Duodenal mucosa (tissue), 2 donors: Measurements from ENCODE around the gene ADGRE1.
"Not testable (repeated sequence)": the region's sequence is repeated elsewhere in the genome, so short reads cannot be mapped to it uniquely, and the experiment has no call there.

Experiments
- H3K27ac ChIP-seq: one replicate; pipeline ENCODE4 v1.7.0; 2013; ENCODE audit warnings: low read depth, low read length
- H3K27me3 ChIP-seq, 2 donors: one replicate each; pipeline ENCODE4 v1.7.0; 2013; ENCODE audit warnings: low read length in 2 of 2, control low read depth in 1 of 2; ENCODE audit not compliant: insufficient read depth in 2 of 2, control insufficient read depth in 1 of 2
- H3K36me3 ChIP-seq, 2 donors: one replicate each; pipeline ENCODE4 v1.7.0; 2013; ENCODE audit warnings: low read length in 2 of 2, control low read depth in 1 of 2; ENCODE audit not compliant: insufficient read depth in 2 of 2, control insufficient read depth in 1 of 2
- H3K4me1 ChIP-seq, 2 donors: one replicate each; pipeline ENCODE4 v1.7.0; 2013; ENCODE audit warnings: low read length in 2 of 2, control low read depth in 1 of 2; ENCODE audit not compliant: insufficient read depth in 2 of 2, control insufficient read depth in 1 of 2
- H3K4me3 ChIP-seq, 2 donors: one replicate each; pipeline ENCODE4 v1.7.0; 2013; ENCODE audit warnings: low read length in 2 of 2, low read depth in 1 of 2
- H3K9ac ChIP-seq, 2 donors: one replicate each; pipeline ENCODE4 v1.7.0; 2013; ENCODE audit warnings: low read length in 2 of 2, low read depth in 1 of 2
- H3K9me3 ChIP-seq, 2 donors: one replicate each; pipeline ENCODE4 v1.7.0; 2013; ENCODE audit warnings: low read length in 2 of 2, control low read depth in 1 of 2; ENCODE audit not compliant: control insufficient read depth in 1 of 2

Gene ADGRE1

DNA sequence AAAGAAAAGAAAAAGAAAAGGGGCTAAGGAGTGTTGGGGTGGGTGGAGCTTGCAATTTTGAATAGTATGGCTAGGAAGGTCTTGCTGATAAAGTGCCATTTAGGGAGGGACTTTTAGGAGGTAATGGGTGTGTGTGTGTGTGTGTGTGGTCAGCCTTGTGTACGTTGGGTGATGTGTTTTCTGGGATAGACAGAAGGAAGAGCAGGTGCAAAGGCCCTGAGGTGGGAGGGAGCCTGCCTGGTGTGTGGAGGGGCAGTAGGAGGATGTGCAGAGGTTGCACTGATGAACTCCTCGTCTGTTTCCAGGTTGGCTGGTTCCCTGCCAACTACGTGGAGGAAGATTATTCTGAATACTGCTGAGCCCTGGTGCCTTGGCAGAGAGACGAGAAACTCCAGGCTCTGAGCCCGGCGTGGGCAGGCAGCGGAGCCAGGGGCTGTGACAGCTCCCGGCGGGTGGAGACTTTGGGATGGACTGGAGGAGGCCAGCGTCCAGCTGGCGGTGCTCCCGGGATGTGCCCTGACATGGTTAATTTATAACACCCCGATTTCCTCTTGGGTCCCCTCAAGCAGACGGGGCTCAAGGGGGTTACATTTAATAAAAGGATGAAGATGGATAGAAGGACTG lies 30.5 kb upstream of the ADGRE1 start:
- Histone ChIP-seq H3K36me3 (peaks cover 0 to 4% of the 10 kb centered on the region in 2 donors), H3K4me1 (no peaks in the 10 kb centered on the region), H3K27me3 (no peaks in the 10 kb centered on the region), H3K27ac (no peak overlapping the region), H3K9me3 (no peaks in the 10 kb centered on the region), H3K4me3 (no peak overlapping the region), H3K9ac (no peak overlapping the region)

DNA sequence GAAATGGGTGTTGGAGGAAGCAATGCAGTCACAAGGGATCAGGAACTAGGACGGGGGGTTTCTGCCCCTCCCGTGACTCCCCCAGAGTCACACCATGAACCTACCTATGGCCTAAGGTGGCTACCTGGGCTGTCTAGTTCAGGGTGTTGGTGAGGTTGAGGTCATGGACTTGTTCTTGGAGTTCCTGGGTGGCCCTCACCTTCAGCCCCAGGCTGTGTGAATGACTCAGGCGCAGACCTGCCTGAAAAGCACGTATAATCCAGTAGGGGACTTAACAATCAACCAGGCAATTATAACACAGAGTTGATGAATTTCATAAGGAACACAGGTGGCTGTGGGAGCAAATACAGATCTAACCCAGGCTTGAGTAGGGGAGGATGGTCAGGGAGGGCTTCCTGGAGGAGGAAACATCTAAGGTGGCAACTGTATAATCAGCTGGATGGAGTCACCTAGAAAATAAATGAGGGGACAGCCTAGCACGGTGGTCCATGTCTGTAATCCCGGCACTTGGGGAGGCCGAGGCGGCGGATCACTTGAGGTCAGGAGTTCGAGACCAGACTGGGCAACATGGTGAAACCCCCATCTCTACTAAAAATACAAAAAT lies 25.6 kb upstream of the ADGRE1 start:
- H3K4me1 ChIP-seq: peaks cover 0 to 5% of the 10 kb centered on the region in 2 donors
- no peaks in the 10 kb centered on the region for H3K9me3 ChIP-seq
- no peak overlapping the region for H3K4me3 ChIP-seq
- H3K9ac ChIP-seq: no peak overlapping the region
- H3K27me3 ChIP-seq: peaks cover 0 to 3% of the 10 kb centered on the region in 2 donors
- no peak overlapping the region for H3K27ac ChIP-seq
- no peaks in the 10 kb centered on the region for H3K36me3 ChIP-seq

- Histone ChIP-seq H3K27me3 (peaks cover 0 to 3% of the 10 kb centered on the region in 2 donors), H3K9me3 (no peaks in the 10 kb centered on the region), H3K27ac (no peak overlapping the region), H3K36me3 (no peaks in the 10 kb centered on the region), H3K9ac (no peak overlapping the region), H3K4me1 (peaks cover 0 to 5% of the 10 kb centered on the region in 2 donors), H3K4me3 (peak overlapping the region in 1 of 2 donors; percentile 30)
These were observed 24.7 kb upstream of the ADGRE1 start for GRCh38 chr19:6862673-6863078.

DNA sequence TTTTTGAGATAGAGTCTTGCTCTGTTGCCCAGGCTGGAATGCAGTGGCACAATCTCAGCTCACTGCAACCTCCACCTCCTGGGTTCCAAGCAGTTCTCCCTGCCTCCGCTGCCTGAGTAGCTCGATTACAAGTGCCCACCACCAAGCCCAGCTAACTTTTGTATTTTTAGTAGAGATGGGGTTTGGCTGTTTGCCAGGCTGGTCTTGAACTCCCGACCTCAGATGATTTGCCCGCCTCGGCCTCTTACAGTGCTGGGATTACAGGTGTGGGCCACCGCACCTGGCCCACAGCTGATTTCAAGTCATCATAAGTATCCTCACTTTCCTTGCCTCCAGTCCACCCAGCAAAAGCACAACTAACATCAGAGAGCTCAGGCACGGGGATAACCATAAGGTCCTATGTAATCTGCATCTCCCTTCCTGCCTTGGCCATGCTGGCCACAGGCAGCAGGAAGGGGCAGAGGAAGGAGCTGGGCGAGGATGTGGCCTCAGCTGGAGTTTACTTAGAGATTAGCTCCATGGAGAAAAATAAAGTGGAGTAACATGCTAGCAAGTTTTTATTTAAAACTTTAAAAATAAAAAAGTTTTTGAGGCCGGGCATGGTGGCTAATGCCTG lies 22.9 kb upstream of the ADGRE1 start:
- no peak overlapping the region for H3K4me3 ChIP-seq
- H3K9ac ChIP-seq: no peak overlapping the region
- H3K4me1 ChIP-seq: peaks cover 0 to 5% of the 10 kb centered on the region in 2 donors
- H3K27me3 ChIP-seq: peaks cover 0 to 3% of the 10 kb centered on the region in 2 donors
- H3K9me3 ChIP-seq: no peaks in the 10 kb centered on the region
- no peak overlapping the region for H3K27ac ChIP-seq
- no peaks in the 10 kb centered on the region for H3K36me3 ChIP-seq

DNA sequence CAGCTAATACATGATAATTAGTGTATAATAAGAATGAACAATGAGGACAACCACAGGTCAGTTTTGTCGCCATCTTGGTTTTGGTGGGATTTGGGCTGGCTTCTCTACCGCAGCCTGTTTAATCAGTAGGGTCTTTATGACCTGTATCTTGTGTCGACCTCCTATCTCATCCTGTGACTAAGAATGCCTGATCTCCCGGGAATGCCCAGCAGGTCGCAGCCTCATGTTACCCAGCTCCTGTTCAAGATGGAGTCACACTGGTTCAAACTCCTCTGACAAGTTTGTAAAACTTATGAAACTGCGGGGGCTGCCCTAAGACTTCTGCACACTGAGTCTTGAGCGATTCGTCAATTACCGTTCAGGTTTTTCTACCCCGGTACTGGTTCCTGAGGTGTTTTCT lies 21.5 kb upstream of the ADGRE1 start:
- no peak overlapping the region for H3K4me3 ChIP-seq
- peaks cover 0 to 3% of the 10 kb centered on the region in 2 donors for H3K27me3 ChIP-seq

DNA sequence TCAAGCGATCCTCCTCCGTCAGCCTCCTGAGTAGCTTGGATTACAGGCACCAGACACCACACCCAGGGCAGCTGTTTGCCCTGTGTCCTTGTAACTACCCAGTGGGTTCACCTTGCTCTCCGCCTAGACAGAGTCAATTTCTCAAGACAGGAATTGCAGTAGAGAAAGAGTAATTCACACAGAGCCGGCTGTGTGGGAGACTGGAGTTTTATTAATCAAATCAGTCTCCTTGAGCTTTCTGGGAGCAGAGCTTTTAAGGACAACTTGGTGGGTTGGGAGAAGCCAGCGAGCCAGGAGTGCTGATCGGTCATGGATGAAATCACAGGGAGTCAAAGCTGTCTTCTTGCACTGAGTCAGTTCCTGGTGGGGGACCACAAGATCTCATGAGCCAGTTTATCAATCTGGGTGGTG lies 20.6 kb upstream of the ADGRE1 start:
- Histone ChIP-seq H3K36me3 (no peaks in the 10 kb centered on the region), H3K27me3 (peaks cover 0 to 3% of the 10 kb centered on the region in 2 donors), H3K4me3 (no peak overlapping the region), H3K9ac (no peak overlapping the region), H3K4me1 (peaks cover 0 to 5% of the 10 kb centered on the region in 2 donors), H3K27ac (no peak overlapping the region), H3K9me3 (no peaks in the 10 kb centered on the region)

More for the DNA sequence above, 21.5 kb upstream of the ADGRE1 start:
- Histone ChIP-seq H3K9ac (no peak overlapping the region), H3K9me3 (no peaks in the 10 kb centered on the region), H3K36me3 (no peaks in the 10 kb centered on the region), H3K27ac (no peak overlapping the region), H3K4me1 (peaks cover 0 to 5% of the 10 kb centered on the region in 2 donors)

GRCh38 chr19:6868351-6868750 lies 19.0 kb upstream of the ADGRE1 start:
- Histone ChIP-seq H3K9me3 (no peaks in the 10 kb centered on the region), H3K4me3 (no peak overlapping the region), H3K27me3 (peaks cover 0 to 3% of the 10 kb centered on the region in 2 donors), H3K9ac (no peak overlapping the region), H3K36me3 (no peaks in the 10 kb centered on the region), H3K27ac (no peak overlapping the region), H3K4me1 (no peaks in the 10 kb centered on the region)

DNA sequence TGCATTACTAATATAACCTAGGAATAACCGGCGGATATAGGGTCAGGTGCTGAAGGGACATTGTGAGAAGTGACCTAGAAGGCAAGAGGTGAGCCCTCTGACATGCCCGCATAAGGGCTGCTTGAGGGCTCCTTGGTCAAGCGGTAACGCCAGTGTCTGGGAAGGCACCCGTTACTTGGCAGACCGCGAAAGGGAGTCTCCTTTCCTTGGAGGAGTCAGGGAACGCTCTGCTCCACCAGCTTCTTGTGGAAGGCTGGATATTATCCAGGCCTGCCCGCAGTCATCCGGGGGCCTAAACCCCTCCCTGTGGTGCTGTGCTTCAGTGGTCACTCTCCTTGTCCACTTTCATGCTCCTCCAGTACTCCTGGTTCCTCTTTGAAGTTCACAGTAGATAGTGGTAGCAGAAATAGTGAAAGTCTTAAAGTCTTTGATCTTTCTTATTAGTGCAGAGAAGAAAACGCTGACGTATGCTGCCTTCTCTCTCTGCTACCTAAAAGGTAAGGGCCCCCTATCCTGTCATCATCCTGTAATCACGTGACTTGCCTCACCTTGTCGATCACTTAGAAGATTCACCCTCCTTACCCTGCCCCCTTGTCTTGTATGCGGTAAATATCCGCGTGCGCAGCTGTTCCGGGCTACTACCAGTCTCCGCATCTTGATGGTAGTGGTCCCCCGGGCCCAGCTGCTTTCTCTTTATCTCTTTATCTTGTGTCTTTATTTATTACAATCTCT lies 18.1 kb upstream of the ADGRE1 start:
- not testable (repeated sequence) for H3K27me3 ChIP-seq, H3K9me3 ChIP-seq, H3K4me3 ChIP-seq, H3K36me3 ChIP-seq, H3K4me1 ChIP-seq, H3K27ac ChIP-seq, H3K9ac ChIP-seq

GRCh38 chr19:6873708-6874431 lies 13.5 kb upstream of the ADGRE1 start:
- H3K27ac ChIP-seq: no peak overlapping the region
- H3K9ac ChIP-seq: no peak overlapping the region
- no peaks in the 10 kb centered on the region for H3K27me3 ChIP-seq
- no peaks in the 10 kb centered on the region for H3K4me1 ChIP-seq
- H3K4me3 ChIP-seq: no peak overlapping the region
- H3K36me3 ChIP-seq: no peaks in the 10 kb centered on the region
- H3K9me3 ChIP-seq: no peaks in the 10 kb centered on the region
